ENCODE measurements around the gene NLRC3.
"Not testable (repeated sequence)": the region's sequence is repeated elsewhere in the genome, so short reads cannot be mapped to it uniquely, and the experiment has no call there.

Gene NLRC3

DNA sequence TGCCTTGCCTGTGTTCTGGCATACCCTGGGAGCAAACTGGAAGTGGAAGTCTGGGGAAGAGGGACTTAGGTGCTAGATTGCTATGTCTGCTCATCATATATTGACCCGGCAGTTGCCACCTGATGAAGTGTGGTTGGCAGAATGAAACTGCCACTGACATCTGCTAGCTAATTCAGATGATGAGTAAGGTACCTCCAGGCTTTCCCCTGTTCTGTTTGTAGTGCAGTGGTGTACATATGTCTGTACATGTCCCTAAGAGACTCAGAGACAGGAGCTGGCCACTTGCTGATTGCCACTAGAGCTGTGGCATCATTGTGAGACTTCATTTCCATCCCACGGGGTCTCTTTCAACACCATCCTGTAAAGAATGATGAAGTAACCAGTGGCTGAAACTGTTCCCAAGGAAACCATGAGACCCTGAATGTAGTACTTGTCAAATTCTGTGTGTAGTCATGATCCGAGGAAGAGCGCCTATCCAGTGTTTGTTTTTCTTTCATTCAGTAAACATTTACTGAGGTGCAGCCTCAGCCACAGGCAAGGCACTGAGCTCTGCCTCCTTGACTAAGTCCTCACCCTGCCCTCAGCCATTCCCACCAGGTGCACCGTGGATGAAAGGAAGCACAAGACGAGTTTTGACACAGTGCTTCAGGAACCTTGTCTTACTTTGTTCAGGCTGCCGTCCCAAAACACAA lies 63.2 kb downstream of the NLRC3 start:
- no peak for DNase-seq (ENCODE audit: low spot score)

DNA sequence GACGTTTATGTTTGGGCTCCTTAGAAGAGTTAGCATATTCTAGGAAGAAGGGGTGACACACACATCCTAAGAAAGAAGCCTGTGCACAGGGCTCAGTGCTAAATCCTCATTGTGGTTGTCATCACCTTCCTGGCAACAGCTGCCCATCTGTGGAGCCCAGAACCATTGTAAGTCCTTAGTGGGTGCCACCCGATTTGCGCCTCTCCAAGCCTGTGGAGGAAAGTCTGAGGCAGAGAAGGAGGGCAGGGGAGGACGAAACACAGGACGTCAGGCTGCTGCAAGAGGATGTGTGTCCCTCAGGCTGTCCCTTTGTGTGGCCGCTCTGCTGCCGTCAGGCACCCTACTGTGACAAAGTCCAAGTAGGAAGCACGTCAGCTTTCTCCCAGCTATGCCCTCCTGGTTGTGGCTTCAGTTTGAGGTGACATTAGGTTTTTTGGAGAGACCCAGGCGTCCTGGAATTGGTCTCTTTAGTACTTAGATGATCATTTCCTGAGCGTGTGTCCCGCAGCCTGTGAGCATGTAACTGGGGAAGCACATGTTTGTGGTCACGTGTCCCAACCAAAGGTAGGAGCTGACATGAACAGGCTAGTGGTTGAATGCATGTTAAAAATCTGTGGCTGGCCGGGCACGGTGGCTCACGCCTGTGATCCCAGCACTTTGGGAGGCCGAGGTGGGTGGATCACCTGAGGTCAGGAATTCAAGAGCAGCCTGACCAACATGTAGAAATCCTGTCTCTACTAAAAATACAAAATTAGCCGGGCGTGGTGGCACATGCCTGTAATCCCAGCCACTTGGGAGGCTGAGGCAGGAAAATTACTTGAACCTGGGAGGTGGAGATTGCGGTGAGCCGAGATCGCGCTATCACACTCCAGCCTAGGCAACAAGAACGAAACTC lies 65.7 kb downstream of the NLRC3 start:
- no peak for DNase-seq (ENCODE audit: low spot score)

DNA sequence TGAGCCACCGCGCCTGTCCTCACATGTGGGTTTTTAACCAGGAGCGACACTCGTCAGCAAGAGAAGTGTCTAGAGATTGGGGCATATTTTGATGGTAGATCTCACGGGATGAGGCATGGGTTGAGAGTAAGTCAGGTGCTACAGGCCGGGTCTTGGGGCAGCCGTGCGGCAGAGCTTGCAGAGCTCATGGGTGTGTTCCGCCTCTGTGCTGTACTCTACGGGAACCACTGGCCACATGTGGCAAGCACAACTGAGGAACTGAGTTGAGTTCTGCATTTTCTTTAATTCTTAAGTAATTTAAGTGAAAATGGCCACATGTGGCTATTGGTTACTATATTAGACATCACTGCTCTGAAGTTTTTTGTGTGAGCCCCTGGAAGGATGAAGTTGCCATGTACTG lies 66.8 kb downstream of the NLRC3 start:
- no peak for DNase-seq (ENCODE audit: low spot score)

DNA sequence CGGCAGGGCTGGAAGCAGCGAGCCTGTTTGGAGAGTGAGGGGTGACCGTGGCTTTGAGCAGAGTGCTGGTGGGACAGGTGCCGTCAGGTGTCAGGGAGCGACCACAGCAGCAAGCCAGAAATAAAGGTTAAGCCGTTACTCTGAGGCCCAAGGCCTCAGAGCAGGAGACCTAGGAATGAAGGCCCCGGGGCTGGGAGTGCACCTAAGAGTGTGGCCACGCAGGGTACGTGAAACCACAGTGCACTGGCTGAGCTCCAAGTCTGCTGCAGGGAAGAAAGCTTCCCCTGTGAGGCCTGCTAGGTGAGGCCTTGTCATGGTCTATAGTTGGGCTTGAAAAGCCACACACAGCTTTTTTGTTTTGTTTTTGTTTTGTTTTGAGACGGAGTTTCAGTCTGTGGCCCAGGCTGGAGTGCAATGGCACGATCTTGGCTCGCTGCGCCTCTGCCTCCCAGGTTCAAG lies 67.7 kb downstream of the NLRC3 start:
- DNase-seq (ENCODE audit: low spot score) = no peak

DNA sequence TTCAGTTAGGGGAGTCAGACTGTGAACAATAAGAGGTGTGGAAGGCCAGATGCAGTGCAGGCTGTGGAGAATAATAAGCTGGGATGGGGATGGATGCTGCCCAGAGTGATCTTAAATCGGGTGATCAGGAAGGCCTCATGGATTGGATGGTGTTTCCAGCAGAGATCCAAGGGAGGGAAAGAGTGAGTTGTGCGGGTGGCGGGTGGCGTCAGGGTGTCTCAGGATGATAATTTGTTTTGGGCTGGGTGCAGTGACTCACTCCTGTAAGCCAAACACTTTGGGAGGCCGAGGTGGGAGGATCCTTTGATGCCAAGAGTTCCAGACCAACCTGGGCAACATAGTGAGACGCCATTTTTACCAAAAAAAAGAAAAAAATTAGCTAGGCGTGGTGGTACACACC lies 68.5 kb downstream of the NLRC3 start:
- no peak for DNase-seq (ENCODE audit: low spot score)

DNA sequence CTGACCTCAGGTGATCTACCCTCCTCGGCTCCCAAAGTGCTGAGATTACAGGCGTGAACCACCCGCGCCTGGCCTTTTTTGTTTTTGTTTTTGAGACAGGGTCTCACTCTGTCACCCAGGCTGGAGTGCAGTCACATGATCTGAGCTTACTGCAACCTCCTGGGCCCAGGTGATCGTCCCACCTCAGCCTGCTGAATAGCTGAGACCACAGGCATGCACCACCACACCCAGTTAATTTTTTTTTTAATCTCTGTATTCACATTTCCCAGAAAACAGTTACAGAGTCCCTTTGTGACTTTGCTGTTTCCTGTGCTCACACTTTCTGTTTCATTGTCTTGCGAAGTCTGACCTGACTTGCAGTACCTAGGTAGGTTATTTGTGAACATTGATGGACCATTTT lies 73.7 kb downstream of the NLRC3 start:
- DNase-seq (ENCODE audit: low spot score) = no peak

DNA sequence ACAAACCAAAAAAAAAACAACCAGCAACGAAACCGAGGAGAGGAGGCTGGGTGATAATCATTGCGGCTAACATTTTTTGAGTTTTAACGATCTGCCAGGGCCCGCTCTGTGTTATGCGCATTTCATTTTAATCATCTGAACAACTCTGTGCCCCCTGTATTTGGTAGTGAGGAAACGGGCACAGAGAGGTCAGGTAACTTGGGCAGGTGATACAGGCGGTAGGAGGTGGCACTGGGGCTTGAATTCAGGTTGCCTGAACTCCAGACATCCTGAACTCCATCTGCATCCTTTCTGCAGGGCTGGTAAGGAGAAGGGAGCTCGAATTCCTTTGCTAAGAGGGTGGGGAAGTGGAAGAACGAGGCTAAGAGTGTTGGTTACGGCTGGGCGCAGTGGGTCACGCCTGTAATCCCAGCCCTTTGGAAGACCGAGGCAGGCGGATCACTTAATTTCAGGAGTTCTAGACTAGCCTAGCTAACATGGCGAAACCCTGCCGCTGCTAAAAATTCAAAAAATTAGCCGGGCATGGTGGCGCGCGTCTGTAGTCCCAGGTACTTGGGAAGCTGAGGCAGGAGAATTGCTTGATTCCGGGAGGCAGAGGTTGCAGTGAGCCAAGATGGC lies 75.3 kb downstream of the NLRC3 start:
- no peak for DNase-seq (ENCODE audit: low spot score)

DNA sequence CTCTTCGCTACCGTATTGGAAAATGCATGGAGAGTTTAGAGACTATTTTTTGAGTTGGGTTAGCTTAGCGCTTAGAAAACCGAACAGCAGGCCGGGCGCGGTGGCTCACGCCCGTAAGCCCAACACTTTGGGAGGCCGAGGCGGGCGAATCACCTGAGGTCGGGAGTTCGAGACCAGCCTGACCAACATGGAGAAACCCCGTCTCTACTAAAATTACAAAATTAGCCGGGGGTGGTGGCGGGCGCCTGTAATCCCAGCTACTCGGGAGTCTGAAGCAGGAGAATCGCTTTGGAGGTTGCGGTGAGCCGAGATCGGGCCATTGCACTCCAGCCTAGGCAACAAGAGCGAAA lies 75.8 kb downstream of the NLRC3 start:
- not testable (repeated sequence) for DNase-seq (ENCODE audit: low spot score)

DNA sequence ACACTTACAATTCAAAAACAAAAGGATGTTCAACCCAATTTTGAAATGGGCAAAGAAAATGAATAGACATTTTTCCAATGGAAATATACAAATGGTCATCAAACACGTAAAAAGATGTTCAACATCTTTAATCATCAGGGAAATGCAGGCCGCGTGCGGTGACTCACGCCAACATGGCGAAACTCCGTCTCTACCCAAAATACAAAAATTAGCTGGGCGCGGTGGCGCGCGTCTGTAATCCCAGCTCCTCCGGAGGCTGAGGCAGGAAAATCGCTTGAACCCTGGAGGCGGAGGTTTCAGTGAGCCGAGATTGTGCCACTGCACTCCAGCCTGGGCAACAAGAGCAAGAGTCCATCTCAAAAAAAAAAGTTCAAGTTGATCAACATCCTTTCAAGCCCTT lies 78.2 kb downstream of the NLRC3 start:
- DNase-seq (ENCODE audit: low spot score) = no peak

DNA sequence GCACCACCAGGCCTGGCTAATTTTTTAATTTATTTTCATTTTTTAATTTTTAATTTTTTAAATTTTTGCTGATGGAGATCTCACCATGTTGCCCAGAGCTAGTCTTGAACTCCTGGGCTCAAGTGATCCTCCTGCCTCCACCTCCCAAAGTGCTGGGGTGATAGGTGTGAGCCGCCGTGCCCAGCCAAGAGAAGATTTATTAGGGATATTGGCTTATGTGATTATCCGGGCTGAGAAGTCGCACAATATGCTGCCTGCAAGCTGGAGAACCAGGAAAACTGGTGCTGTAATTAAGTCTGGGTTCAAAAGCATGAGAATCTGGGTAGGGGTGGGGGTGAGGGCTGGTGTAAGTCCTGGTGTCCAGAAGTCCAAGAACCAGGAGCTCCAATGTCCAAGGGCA lies 79.4 kb downstream of the NLRC3 start:
- DNase-seq (ENCODE audit: low spot score) = no peak

DNA sequence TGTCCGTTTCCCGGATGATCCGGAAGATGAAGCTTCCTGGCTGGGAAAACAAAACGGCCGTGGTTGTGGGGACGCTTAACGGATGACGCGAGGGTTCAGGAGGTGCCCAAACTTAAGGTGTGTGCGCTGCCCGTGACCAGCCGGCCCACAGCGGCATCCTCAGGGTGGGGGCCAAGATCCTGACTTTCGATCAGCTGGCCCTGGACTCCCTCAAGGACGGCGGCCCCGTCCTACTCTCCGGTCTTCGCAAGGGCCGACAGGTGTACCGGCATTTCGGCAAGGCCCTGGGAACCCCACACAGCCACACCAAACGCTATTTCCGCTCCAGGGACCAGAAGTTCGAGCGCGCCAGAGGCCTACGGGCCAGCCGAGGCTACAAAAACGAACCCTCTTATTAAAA lies 80.8 kb downstream of the NLRC3 start:
- no peak for DNase-seq (ENCODE audit: low spot score)

DNA sequence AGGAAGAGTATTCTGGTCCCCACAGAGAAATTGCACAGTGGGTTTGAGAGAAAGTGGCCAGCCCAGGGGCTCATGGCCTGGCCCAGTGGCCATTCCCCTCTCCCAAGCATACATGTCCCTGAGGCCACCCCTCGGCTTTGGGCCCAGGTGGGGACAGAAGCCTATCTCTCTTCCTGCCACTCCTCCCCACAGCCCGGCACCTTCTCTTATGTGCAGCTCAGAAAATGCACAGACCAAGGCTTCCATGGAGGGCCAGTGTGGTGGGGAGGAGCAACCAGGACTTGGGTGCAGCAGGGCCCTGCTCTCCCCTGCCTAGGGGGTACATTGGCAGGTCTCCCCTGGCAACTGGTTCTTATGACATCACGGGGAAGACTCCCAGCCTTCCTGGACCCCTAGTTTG lies 82.0 kb downstream of the NLRC3 start, which contains the start of gene C16orf90:
Gene C16orf90, minus strand, starts transcription at position 314 of the 400 bp plus-strand sequence. Its CDS starts 68 bp downstream, at position 246.
- DNase-seq (ENCODE audit: low spot score) = no peak

DNA sequence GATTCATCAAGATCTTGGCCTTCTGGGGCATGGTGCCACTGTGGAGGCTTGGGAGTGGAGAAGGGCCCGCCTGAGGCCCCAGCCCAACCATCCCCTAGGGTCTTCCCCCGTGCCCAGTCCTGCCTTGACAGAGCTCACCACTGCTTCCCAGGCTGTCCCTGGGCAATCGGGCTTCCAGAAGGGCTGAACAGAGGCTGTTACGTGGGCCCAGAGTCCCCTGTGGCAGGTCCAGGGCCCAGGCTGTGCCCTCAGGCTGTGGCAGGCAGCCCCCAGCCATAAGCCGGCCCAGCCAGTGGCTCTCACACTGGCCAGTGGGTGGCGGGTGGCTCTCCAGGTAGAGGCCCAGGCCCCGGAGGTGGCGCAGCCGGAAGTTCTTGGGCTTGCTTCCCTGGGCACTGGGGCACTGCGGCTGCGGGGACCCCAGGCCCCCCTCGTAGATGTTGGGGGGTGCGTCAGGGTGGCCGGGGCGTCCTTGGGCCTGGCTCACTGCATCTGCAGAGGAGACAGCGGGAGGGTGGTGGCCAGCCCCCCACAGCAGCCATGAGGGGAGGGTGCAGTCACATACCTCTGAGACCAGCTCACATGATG lies 82.7 kb downstream of the NLRC3 start:
- DNase-seq (ENCODE audit: low spot score) = no peak

DNA sequence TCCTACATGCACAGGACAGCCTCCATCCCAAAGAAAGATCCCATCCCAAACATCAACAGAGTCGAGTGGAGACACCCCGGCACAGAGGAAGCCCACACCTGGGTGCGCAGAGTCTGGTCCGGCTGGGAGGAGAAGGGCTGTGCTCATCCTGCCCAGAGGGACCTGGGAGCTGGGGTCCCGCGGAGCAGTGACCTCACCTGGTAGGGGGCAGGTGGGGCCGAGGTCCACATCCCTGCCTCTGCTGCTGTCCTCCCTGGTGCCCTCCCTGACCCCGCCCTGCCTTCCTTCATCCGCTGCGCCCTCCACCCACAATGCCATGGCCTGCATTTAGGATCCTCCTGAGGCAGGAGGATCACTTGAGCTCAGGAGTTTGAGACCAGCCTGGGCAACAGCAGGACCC lies 84.8 kb downstream of the NLRC3 start:
- no peak for DNase-seq (ENCODE audit: low spot score)

DNA sequence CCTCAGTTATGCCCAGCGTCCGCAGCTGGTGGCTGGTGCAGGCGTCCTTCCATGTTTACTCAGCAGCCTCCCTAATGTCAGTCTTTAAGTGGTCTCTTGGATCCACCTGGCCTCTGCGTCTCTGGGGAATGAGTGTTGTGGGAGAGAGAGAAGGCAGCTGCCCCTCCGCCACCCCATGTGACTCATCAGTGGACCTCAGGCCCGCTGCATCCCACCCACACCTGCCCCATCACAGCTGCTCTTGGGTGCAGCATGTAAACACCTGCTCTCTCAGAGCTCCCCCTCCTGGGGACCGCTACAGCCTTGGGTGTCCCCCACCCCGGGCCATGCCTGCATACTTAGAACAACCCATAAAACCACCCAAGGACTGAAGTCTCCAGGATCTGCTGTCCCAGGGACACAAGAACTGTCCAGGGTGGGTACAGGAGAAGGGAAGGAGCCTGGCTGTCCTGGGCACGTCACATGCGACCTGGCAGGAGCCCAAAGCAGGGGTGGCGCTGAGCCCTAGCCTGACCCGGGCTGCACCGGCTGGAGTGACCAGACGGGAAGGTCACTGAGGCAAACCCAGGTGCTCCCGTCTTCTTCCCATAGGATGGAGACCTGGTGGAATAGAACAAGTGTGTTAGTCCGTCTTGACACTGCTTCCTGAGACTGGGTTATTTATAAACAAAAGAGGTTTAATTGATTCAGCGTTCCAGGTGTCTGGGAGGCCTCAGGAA lies 86.1 kb downstream of the NLRC3 start:
- no peak for DNase-seq (ENCODE audit: low spot score)
